Endodermal cell (in vitro differentiated cells): ENCODE results near the gene PRKCE. TPM values are rescaled to one million over a fixed set of nuclear protein-coding genes. Genes with fewer than 3 reads are reported as not detected.

Source experiments
- DNase-seq: peaks from one replicate; pipeline ENCODE4 v3.0.0-alpha.2; 2017
- H3K27ac ChIP-seq: 2 replicates; pipeline ENCODE4 v1.5.1; 2013; ENCODE audit warnings: mild to moderate bottlenecking, low read depth, low read length, moderate library complexity
- H3K27me3 ChIP-seq: 2 replicates; pipeline ENCODE4 v1.6.1; 2013; ENCODE audit warnings: mild to moderate bottlenecking, low read length, moderate library complexity; ENCODE audit not compliant: insufficient read depth, control insufficient read depth, poor library complexity, severe bottlenecking
- H3K36me3 ChIP-seq: 2 replicates; pipeline ENCODE4 v1.7.0; 2013; ENCODE audit warnings: mild to moderate bottlenecking, low read length, moderate library complexity; ENCODE audit not compliant: control insufficient read depth, insufficient read depth
- H3K4me1 ChIP-seq: one replicate; pipeline ENCODE4 v1.7.0; 2013; ENCODE audit warnings: low read length; ENCODE audit not compliant: control insufficient read depth, insufficient read depth
- H3K4me3 ChIP-seq: 2 replicates; pipeline ENCODE4 v1.5.1; 2013; ENCODE audit warnings: mild to moderate bottlenecking, low read length, moderate library complexity
- H3K9ac ChIP-seq: 2 replicates; pipeline ENCODE4 v1.6.1; 2013; ENCODE audit warnings: mild to moderate bottlenecking, low read length, moderate library complexity; ENCODE audit not compliant: poor library complexity, severe bottlenecking; ENCODE audit errors: extremely low read depth
- H3K9me3 ChIP-seq: 2 replicates; pipeline ENCODE4 v1.6.1; 2013; ENCODE audit warnings: mild to moderate bottlenecking, low read length, moderate library complexity; ENCODE audit not compliant: control insufficient read depth
- H3K27ac Mint-ChIP-seq: 2 replicates; pipeline ENCODE4 v1.8.0; 2020; ENCODE audit warnings: mixed read lengths
- H3K27me3 Mint-ChIP-seq: 2 replicates; pipeline ENCODE4 v1.8.0; 2021; ENCODE audit warnings: mild to moderate bottlenecking, mixed read lengths; ENCODE audit not compliant: insufficient read depth
- H3K36me3 Mint-ChIP-seq: 2 replicates; pipeline ENCODE4 v1.8.0; 2020; ENCODE audit warnings: low read depth, mixed read lengths
- H3K4me1 Mint-ChIP-seq: 2 replicates; pipeline ENCODE4 v1.8.0; 2020; ENCODE audit warnings: mixed read lengths
- H3K4me3 Mint-ChIP-seq: 2 replicates; pipeline ENCODE4 v1.8.0; 2020; ENCODE audit warnings: mild to moderate bottlenecking, moderate library complexity, mixed read lengths
- H3K9me3 Mint-ChIP-seq: 2 replicates; pipeline ENCODE4 v1.8.0; 2020; ENCODE audit warnings: mild to moderate bottlenecking, mixed read lengths
- CTCF ChIP-seq: fragments of 200-600 bp; sonication (generic); conservative IDR thresholded peaks from 2 replicates; pipeline ENCODE4 v1.5.0; 2021; ENCODE audit warnings: antibody characterized with exemption, mild to moderate bottlenecking
- WGBS, 2 experiments: methylation state at CpG; one replicate each; pipeline versions ENCODE4 v1.1.5 to v1.1.7; 2013; ENCODE audit warnings: missing lambda C conversion rate in 2 of 2, mixed read lengths in 1 of 2; ENCODE audit not compliant: insufficient coverage in 1 of 2, insufficient read length in 1 of 2; 5-methylcytosine and 5-hydroxymethylcytosine counted together
- total RNA-seq, 2 donors: library from RNA; stranded (reverse); fragmentation: NEBNext Ultra II Directional in 1 of 2; extraction: Animal tissue kit (Norgen Biotek cat#: 25700) in 1 of 2; gene quantifications; 2 replicates in 1 of 2; 3 replicates in 1 of 2; pipeline ENCODE4 v1.2.1, GENCODE V29; 2021

PRKCE gene
- total RNA-seq, 2 donors from 2014 or later: 1.4 to 1.7 TPM

- no peak overlapping the region for H3K9ac ChIP-seq
- WGBS, 2 experiments: 91% methylated on average over 4 of the region's 4 CpGs; no CpG with 5 or more reads in 1 of the 2 experiments
- no peak for DNase-seq
- H3K4me3 Mint-ChIP-seq: no peak overlapping the region
- H3K9me3 ChIP-seq: no peaks in the 10 kb centered on the region
- H3K27me3 Mint-ChIP-seq: peaks cover 2% of the 10 kb centered on the region
- peaks cover 12% of the 10 kb centered on the region for H3K4me1 Mint-ChIP-seq
- H3K4me3 ChIP-seq: no peak overlapping the region
- H3K27ac ChIP-seq: no peak overlapping the region
- H3K27me3 ChIP-seq: no peaks in the 10 kb centered on the region
- no peak overlapping the region for H3K27ac Mint-ChIP-seq
- no peaks in the 10 kb centered on the region for H3K4me1 ChIP-seq
- no peaks in the 10 kb centered on the region for H3K36me3 ChIP-seq
- no peaks in the 10 kb centered on the region for H3K36me3 Mint-ChIP-seq
- no peaks in the 10 kb centered on the region for H3K9me3 Mint-ChIP-seq
- no peak for TF ChIP-seq CTCF
Measured at GRCh38 chr2:45974056-45974455, 322.6 kb downstream of the PRKCE start.

- H3K4me3 Mint-ChIP-seq: no peak overlapping the region
- Histone ChIP-seq H3K4me1 (no peaks in the 10 kb centered on the region), H3K4me3 (no peak overlapping the region), H3K36me3 (no peaks in the 10 kb centered on the region), H3K9ac (no peak overlapping the region), H3K9me3 (no peaks in the 10 kb centered on the region), H3K27ac (no peak overlapping the region), H3K27me3 (no peaks in the 10 kb centered on the region)
- 83 to 97% methylated on average over 6 to 7 of the region's 7 CpGs for WGBS, 2 experiments
- TF ChIP-seq CTCF: no peak
- no peak for DNase-seq
- H3K27me3 Mint-ChIP-seq: peaks cover 2% of the 10 kb centered on the region
- no peaks in the 10 kb centered on the region for H3K36me3 Mint-ChIP-seq
- no peak overlapping the region for H3K27ac Mint-ChIP-seq
- no peaks in the 10 kb centered on the region for H3K9me3 Mint-ChIP-seq
- H3K4me1 Mint-ChIP-seq: peaks cover 12% of the 10 kb centered on the region
Measured at GRCh38 chr2:45974762-45975408, 323.4 kb downstream of the PRKCE start.

GRCh38 chr2:45975752-45976517, 324.5 kb downstream of the PRKCE start:
- Mint-ChIP-seq H3K27ac (no peak overlapping the region), H3K4me3 (no peak overlapping the region), H3K9me3 (no peaks in the 10 kb centered on the region), H3K4me1 (peaks cover 12% of the 10 kb centered on the region), H3K27me3 (peaks cover 2% of the 10 kb centered on the region), H3K36me3 (no peaks in the 10 kb centered on the region)
- Histone ChIP-seq H3K4me1 (no peaks in the 10 kb centered on the region), H3K9me3 (no peaks in the 10 kb centered on the region), H3K36me3 (no peaks in the 10 kb centered on the region), H3K4me3 (no peak overlapping the region), H3K9ac (no peak overlapping the region), H3K27me3 (no peaks in the 10 kb centered on the region), H3K27ac (no peak overlapping the region)
- no peak for TF ChIP-seq CTCF
- no peak for DNase-seq
- WGBS, 2 experiments: 83 to 90% methylated on average over 10 to 14 of the region's 14 CpGs
